CD4-positive, alpha-beta T cell treated with Interleukin-17A for 1 hour (primary cell): ENCODE measurements around the gene CORO6.
"Not testable (repeated sequence)": the region's sequence is repeated elsewhere in the genome, so short reads cannot be mapped to it uniquely, and the experiment has no call there.

Experiments used
- DNase-seq: peaks from one replicate; pipeline ENCODE4 v3.0.0-alpha.2; 2020

The CORO6 gene

GRCh38 chr17:29622337-29623282 lies at the start of gene CORO6:
CORO6 (minus strand) TSS chr17:29622912; CDS start chr17:29621421, 1,491 bp downstream.
- peak; percentile 71 for DNase-seq

- DNase-seq: no peak
These were observed 48.9 kb upstream of the CORO6 start for GRCh38 chr17:29671661-29672060.

- no peak for DNase-seq
These were observed 46.6 kb upstream of the CORO6 start for GRCh38 chr17:29669266-29669665.

GRCh38 chr17:29667969-29668368 lies 45.3 kb upstream of the CORO6 start:
- no peak for DNase-seq

GRCh38 chr17:29665481-29665810 lies 42.7 kb upstream of the CORO6 start:
- DNase-seq: no peak

GRCh38 chr17:29664743-29665480 lies 42.2 kb upstream of the CORO6 start:
- DNase-seq: no peak

GRCh38 chr17:29663155-29663554 lies 40.4 kb upstream of the CORO6 start:
- no peak for DNase-seq

- no peak for DNase-seq
These were observed 38.5 kb upstream of the CORO6 start for GRCh38 chr17:29661213-29661612.

- DNase-seq: peak; percentile 18
These were observed 36.4 kb upstream of the CORO6 start for GRCh38 chr17:29659155-29659554.

GRCh38 chr17:29655323-29655722 lies 32.6 kb upstream of the CORO6 start:
- DNase-seq: no peak

- no peak for DNase-seq
These were observed 31.4 kb upstream of the CORO6 start for GRCh38 chr17:29653995-29654714.

- no peak for DNase-seq
These were observed 30.3 kb upstream of the CORO6 start for GRCh38 chr17:29652976-29653375.

- not testable (repeated sequence) for DNase-seq
These were observed 29.2 kb upstream of the CORO6 start for GRCh38 chr17:29651913-29652312.

- DNase-seq: no peak
These were observed 27.7 kb upstream of the CORO6 start for GRCh38 chr17:29650396-29650795.

- DNase-seq: no peak
These were observed 26.6 kb upstream of the CORO6 start for GRCh38 chr17:29649359-29649758.

- no peak for DNase-seq
These were observed 25.3 kb upstream of the CORO6 start for GRCh38 chr17:29648005-29648404.

GRCh38 chr17:29645515-29646051 lies 22.9 kb upstream of the CORO6 start:
- no peak for DNase-seq

GRCh38 chr17:29643817-29644160 lies 21.1 kb upstream of the CORO6 start:
- DNase-seq: no peak

GRCh38 chr17:29642171-29642611 lies 19.5 kb upstream of the CORO6 start:
- DNase-seq: no peak

GRCh38 chr17:29640981-29641642 lies 18.4 kb upstream of the CORO6 start:
- no peak for DNase-seq

- DNase-seq: no peak
These were observed 17.7 kb upstream of the CORO6 start for GRCh38 chr17:29640413-29640812.

- DNase-seq: no peak
These were observed 11.2 kb upstream of the CORO6 start for GRCh38 chr17:29633886-29634285.
